Esophagus muscularis mucosa (tissue), 4 donors: ENCODE results near the gene ADRA2C. TPM values are rescaled to one million over a fixed set of nuclear protein-coding genes. Genes with fewer than 3 reads are reported as not detected.

Experiments used
- DNase-seq: peaks from one replicate; pipeline ENCODE4 v3.0.0-alpha.2; 2017; ENCODE audit errors: extremely low spot score
- H3K27ac ChIP-seq, 4 donors: fragments of 200-600 bp; sonication (generic); replicated peaks in 1 of 4; 1 replicate in 3 of 4; 2 replicates in 1 of 4; pipeline ENCODE4 v1.5.1; 2016 to 2019; ENCODE audit warnings: mild to moderate bottlenecking in 1 of 4
- H3K27me3 ChIP-seq, 4 donors: fragments of 200-600 bp; sonication (generic); one replicate each; pipeline versions ENCODE4 v1.5.1 to v1.6.0; 2016 to 2019
- H3K36me3 ChIP-seq, 4 donors: fragments of 200-600 bp; sonication (generic); one replicate each; pipeline ENCODE4 v1.5.1; 2016 to 2019
- H3K4me1 ChIP-seq, 4 donors: fragments of 200-600 bp; sonication (generic); one replicate each; pipeline ENCODE4 v1.5.1; 2016 to 2019
- H3K4me3 ChIP-seq, 4 donors: fragments of 200-600 bp; sonication (generic); 1 replicate in 2 of 4; 2 replicates in 2 of 4; pipeline ENCODE4 v1.5.1; 2016 to 2019; ENCODE audit warnings: mild to moderate bottlenecking in 4 of 4, moderate library complexity in 1 of 4
- H3K9me3 ChIP-seq, 4 donors: fragments of 200-600 bp; sonication (generic); 1 replicate in 3 of 4; 2 replicates in 1 of 4; pipeline ENCODE4 v1.5.1; 2016 to 2019
- CTCF ChIP-seq, 3 experiments: fragments of 200-600 bp in 2 of 3; fragments of 450-650 bp in 1 of 3; sonication (generic) in 2 of 3; IDR thresholded peaks; one replicate each; pipeline ENCODE4 v1.5.1; 2017 to 2019; ENCODE audit warnings: antibody characterized with exemption in 3 of 3, mild to moderate bottlenecking in 2 of 3, moderate library complexity in 1 of 3
- EP300 ChIP-seq: sonication (generic); formaldehyde crosslinking; IDR thresholded peaks from one replicate; pipeline ENCODE4 v1.6.1; 2017; ENCODE audit warnings: antibody characterized with exemption
- POLR2A ChIP-seq: fragments of 450-650 bp; IDR thresholded peaks from one replicate; pipeline ENCODE4 v1.6.1; 2017; ENCODE audit warnings: antibody characterized with exemption, moderate library complexity, mild to moderate bottlenecking, low read depth
- POLR2AphosphoS5 ChIP-seq, 2 donors: sonication (generic); formaldehyde crosslinking; IDR thresholded peaks; one replicate each; pipeline ENCODE4 v1.6.1; 2017; ENCODE audit warnings: antibody characterized with exemption in 2 of 2
- WGBS: methylation state at CpG from one replicate; pipeline ENCODE4 v1.1.5; 2018; 5-methylcytosine and 5-hydroxymethylcytosine counted together
- intact Hi-C: fragments of 100-400 bp; cut with DNase I; formaldehyde crosslinking; loops from one replicate; pipeline ENCODE4 v1.15.1; 2023
- total RNA-seq, 4 donors: library from RNA; depleted of rRNA; stranded (reverse); fragments of >200 nt; gene quantifications; one replicate each; pipeline versions ENCODE4 v1.1.0 to v1.2.1, GENCODE V29; 2016

Gene ADRA2C
- total RNA-seq, 4 donors from 2014 or later, result 2.9 to 10.3 (median 8.4) TPM

GRCh38 chr4:3736806-3737205 is 29.4 kb upstream of the ADRA2C start:
- WGBS, result 60% methylated on average over 6 of the region's 6 CpGs
- no peaks in the 10 kb centered on the region for H3K36me3 ChIP-seq
- DNase-seq, result no peak
- H3K4me1 ChIP-seq, result no peaks in the 10 kb centered on the region
- TF ChIP-seq EP300 (no peak), POLR2A (no peak)
- H3K9me3 ChIP-seq, result peaks cover 0 to 6% (median 2%) of the 10 kb centered on the region in 4 donors
- H3K27me3 ChIP-seq, result peaks cover 0 to 77% (median 0%) of the 10 kb centered on the region in 4 donors
- intact Hi-C loops, result no loop called here
- H3K4me3 ChIP-seq, result no peak overlapping the region
- H3K27ac ChIP-seq, result no peak overlapping the region

DNA sequence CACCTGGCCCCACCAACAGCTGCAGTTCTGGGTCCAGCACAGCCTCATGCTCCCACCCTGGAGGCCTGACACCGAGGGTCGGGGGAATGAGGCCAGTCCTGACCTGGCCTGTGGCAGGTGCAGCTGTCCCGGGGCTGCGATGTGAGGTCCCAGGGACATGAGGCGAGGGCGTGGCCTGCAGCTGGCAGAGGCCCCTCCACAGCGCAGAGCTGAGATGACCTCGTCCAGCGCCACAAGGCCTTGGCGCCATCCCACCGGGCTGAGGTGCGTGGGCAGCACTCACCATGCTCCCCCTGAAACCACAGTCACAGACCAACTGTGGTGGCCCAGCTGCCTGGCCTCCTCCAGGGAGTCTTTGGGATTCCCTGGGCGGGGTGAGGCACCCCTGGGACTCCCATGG is 26.6 kb upstream of the ADRA2C start:
- intact Hi-C loops, result no loop called here
- TF ChIP-seq POLR2A (no peak), POLR2AphosphoS5 (IDR thresholded peaks at IDR 0.05) (no peak), EP300 (no peak), CTCF (IDR thresholded peaks at IDR 0.05) (no peak)
- peaks cover 0 to 18% (median 8%) of the 10 kb centered on the region in 4 donors for H3K9me3 ChIP-seq
- no peaks in the 10 kb centered on the region for H3K36me3 ChIP-seq
- DNase-seq, result no peak
- peaks cover 0 to 2% (median 0%) of the 10 kb centered on the region in 4 donors for H3K4me1 ChIP-seq
- H3K4me3 ChIP-seq, result no peak overlapping the region
- 97% methylated on average over 6 of the region's 13 CpGs for WGBS
- peaks cover 0 to 77% (median 25%) of the 10 kb centered on the region in 4 donors for H3K27me3 ChIP-seq
- H3K27ac ChIP-seq, result no peak overlapping the region

DNA sequence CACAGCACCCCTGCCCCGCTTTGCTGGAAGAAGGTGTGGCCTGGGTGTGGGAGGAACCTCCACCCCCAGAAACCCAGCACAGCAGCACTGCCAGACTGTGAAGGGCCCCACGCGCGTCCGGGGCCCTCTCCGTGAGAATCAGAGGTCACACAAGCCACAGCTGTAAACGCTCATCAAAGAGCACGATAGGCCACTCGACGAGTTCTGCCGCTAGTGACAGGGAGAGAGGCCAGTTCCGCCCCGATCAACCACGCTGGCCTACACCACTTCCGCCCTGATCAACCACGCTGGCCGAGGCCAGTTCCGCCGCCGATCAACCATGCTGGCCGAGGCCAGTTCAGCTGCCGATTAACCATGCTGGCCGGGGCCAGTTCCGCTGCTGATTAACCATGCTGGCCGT is 25.9 kb upstream of the ADRA2C start:
- Histone ChIP-seq H3K27ac (no peak overlapping the region), H3K27me3 (peaks cover 0 to 78% (median 28%) of the 10 kb centered on the region in 4 donors), H3K4me3 (no peak overlapping the region), H3K36me3 (no peaks in the 10 kb centered on the region), H3K4me1 (peaks cover 0 to 8% (median 2%) of the 10 kb centered on the region in 4 donors), H3K9me3 (peaks cover 0 to 18% (median 8%) of the 10 kb centered on the region in 4 donors)
- WGBS, result 70% methylated on average over 20 of the region's 25 CpGs
- intact Hi-C loops, result no loop called here
- no peak for DNase-seq
- TF ChIP-seq POLR2A, result no peak
- TF ChIP-seq POLR2AphosphoS5 (IDR thresholded peaks at IDR 0.05), result no peak
- TF ChIP-seq EP300, result no peak
- TF ChIP-seq CTCF (IDR thresholded peaks at IDR 0.05), result no peak

DNA sequence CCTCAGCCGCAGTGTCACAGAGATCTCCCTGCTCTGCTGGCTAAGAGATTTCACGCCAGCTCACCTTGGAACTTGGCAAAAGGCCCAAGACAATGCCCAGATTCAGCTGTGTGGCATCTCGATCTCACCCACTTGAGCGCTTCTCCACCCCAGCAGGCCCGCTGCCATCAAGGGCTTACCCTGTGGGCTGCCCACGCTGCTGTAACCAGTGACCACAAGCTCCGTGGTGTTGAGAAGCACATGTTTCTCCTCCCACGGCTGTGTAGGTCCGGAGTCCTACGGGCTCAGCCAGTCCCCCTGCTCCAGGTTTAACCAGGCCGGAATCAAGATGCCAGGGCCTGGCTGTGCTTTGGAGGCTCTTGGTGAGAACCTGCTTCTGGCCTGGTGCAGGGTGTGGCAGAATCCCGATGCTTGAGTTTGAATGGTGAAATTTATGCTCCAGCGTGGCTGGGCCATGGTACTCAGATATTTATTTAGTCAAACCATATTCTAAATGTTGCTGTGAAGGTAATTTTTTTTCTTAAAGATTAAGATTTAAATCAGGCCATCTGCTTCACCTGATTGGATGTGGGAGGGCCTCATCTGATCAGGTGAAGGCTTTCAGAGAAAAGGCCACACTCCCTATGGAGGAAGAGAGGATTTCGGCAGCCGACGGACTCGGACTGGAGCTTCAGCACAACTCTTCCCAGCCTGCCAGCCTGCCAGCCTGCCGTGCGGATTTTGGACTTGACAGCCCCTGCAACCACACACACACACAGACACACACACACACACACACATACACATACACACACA is 24.8 kb upstream of the ADRA2C start:
- Histone ChIP-seq H3K27me3 (peaks cover 0 to 86% (median 31%) of the 10 kb centered on the region in 4 donors), H3K9me3 (peaks cover 0 to 12% (median 6%) of the 10 kb centered on the region in 4 donors), H3K4me3 (no peak overlapping the region), H3K4me1 (peaks cover 0 to 10% (median 2%) of the 10 kb centered on the region in 4 donors), H3K36me3 (no peaks in the 10 kb centered on the region), H3K27ac (no peak overlapping the region)
- TF ChIP-seq POLR2AphosphoS5 (IDR thresholded peaks at IDR 0.05), result no peak
- TF ChIP-seq CTCF (IDR thresholded peaks at IDR 0.05), result no peak
- no peak for TF ChIP-seq EP300
- TF ChIP-seq POLR2A, result no peak
- DNase-seq, result no peak
- WGBS, result 83% methylated on average over 17 of the region's 19 CpGs
- intact Hi-C loops, result no loop called here

GRCh38 chr4:3742610-3743009 is 23.6 kb upstream of the ADRA2C start:
- Histone ChIP-seq H3K27ac (no peak overlapping the region), H3K36me3 (no peaks in the 10 kb centered on the region), H3K27me3 (peaks cover 0 to 97% (median 31%) of the 10 kb centered on the region in 4 donors), H3K9me3 (peaks cover 0 to 12% (median 6%) of the 10 kb centered on the region in 4 donors), H3K4me1 (peaks cover 0 to 11% (median 2%) of the 10 kb centered on the region in 4 donors), H3K4me3 (no peak overlapping the region)
- 93% methylated on average over 1 of the region's 3 CpGs for WGBS
- intact Hi-C loops, result no loop called here
- no peak for DNase-seq
- TF ChIP-seq POLR2A, result no peak
